Retina (tissue), 1 donor: ENCODE results near the gene RTN4.
A peak's percentile ranks its signal among the peaks of the same experiment; 100 is the strongest.
"Not testable (repeated sequence)": the region's sequence is repeated elsewhere in the genome, so short reads cannot be mapped to it uniquely, and the experiment has no call there.

Source experiments
- DNase-seq: peaks from one replicate; pipeline ENCODE4 v3.0.0-alpha.2; 2016

RTN4 gene

GRCh38 chr2:55050100-55050994 lies at the start of gene RTN4:
RTN4 (minus strand) TSS chr2:55050451; CDS start chr2:55050300, 151 bp downstream.
- peak; percentile 98 for DNase-seq

GRCh38 chr2:55099493-55099877 lies 49.2 kb upstream of the RTN4 start:
- no peak for DNase-seq

GRCh38 chr2:55097461-55098410 lies 47.5 kb upstream of the RTN4 start:
- peak; percentile 63 for DNase-seq

DNA sequence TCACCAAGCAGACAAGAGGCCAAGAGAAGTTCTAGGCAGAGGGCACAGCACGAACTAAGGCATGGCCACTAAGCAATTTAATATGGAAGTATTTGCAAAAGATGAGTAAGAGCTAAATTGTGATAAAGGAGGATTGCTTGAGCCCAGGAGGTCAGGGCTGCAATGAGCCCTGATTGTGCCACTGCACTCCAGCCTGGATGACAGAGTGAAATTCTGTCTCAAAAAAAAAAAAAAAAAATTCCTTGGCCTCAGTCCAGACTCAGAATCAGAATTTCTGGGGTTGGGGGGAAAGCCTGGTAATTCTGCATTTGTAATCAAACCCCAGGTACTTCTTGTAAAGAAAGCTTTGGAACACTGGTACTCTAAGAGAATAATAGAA lies 46.8 kb upstream of the RTN4 start:
- DNase-seq = peak; percentile 9

- DNase-seq = no peak
These were observed 46.3 kb upstream of the RTN4 start for GRCh38 chr2:55096586-55096985.

GRCh38 chr2:55093381-55093780 lies 43.1 kb upstream of the RTN4 start:
- no peak for DNase-seq

- no peak for DNase-seq
These were observed 42.2 kb upstream of the RTN4 start for GRCh38 chr2:55092439-55092838.

GRCh38 chr2:55091681-55092080 lies 41.4 kb upstream of the RTN4 start:
- not testable (repeated sequence) for DNase-seq

DNA sequence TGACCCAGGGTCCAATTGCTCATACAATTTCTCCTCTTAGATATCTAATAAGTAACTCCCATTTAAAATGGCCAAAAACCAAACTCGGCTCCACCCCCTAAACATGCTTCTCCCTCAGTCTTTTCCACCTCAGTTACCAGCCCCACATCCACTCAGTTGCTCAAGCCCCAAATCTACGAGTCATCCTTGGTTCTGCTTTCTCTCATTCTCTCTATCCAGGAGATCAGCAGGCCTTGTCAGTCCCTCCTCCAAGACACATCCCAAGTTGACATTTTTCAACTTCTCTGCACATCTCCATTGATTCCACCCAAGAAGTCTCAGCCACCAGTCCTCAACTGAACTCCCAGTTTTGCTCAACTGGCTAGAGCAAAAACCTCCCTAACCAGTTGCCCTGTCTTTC lies 40.5 kb upstream of the RTN4 start:
- no peak for DNase-seq

GRCh38 chr2:55089726-55090125 lies 39.5 kb upstream of the RTN4 start:
- no peak for DNase-seq

GRCh38 chr2:55088400-55088799 lies 38.1 kb upstream of the RTN4 start:
- no peak for DNase-seq

- no peak for DNase-seq
These were observed 37.7 kb upstream of the RTN4 start for GRCh38 chr2:55087936-55088335.

GRCh38 chr2:55087501-55087900 lies 37.2 kb upstream of the RTN4 start:
- DNase-seq = no peak

GRCh38 chr2:55085113-55086040 lies 35.1 kb upstream of the RTN4 start:
- DNase-seq = no peak

DNA sequence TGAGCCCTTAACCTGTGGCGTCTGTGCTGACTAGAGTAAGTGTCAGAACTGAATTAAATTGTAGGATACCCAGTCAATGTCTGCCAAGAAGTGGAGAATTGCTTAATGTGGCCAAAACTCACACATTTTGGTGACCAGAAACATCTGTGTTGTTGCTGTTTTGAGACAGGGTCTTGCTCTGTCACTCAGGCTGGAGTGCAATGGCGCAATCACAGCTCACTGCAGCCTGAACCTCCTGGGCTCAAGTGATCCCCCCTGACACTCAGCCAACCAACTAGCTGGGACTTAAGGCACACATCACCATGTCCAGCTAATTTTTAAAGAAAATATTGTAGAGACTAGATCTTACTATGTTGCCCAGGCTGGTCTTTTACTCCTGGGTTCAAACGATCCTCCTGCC lies 34.4 kb upstream of the RTN4 start:
- DNase-seq = no peak

DNA sequence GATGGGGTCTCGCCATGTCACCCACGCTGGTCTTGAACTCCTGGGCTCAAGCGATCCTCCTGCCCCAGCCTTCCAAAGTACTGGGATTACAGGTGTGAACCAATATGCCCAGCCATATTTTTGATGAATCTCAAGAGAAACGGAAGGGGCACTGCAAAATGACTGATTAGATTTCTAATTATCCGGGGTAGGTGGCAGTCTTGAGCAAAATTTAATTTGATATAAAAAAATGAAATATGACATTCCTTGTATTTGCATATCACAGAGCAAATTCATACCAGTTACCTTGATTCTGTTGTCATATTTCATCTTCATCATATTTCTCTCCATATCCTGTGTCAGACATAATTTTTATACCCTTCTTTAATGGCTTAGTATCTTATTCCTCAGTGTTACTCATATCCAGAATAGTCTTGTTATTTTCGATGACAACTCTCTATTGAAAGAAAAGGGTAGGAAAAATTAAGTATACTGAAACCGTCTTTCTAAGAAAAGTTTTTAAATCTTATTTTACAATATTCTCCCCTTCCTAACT lies 30.0 kb upstream of the RTN4 start:
- no peak for DNase-seq

DNA sequence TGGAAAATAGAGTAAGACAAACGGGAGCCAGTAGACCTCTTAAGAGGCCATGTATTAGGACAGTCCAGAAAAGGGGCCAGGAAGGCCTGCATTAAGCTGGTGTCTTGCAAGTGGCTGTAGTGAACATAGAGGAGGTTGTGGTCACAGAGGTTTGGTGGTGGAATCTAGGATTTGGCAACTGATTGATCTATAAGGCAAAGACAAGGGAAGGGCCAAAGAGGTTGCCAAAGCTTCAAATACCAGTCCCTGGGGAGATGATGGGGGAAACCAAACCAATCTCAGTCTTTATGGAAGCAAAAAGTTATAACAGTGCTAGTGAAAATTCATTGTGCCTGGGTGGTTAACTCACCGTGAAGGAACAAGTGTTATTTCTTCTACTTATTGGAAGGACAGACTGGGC lies 28.7 kb upstream of the RTN4 start:
- DNase-seq = no peak

DNA sequence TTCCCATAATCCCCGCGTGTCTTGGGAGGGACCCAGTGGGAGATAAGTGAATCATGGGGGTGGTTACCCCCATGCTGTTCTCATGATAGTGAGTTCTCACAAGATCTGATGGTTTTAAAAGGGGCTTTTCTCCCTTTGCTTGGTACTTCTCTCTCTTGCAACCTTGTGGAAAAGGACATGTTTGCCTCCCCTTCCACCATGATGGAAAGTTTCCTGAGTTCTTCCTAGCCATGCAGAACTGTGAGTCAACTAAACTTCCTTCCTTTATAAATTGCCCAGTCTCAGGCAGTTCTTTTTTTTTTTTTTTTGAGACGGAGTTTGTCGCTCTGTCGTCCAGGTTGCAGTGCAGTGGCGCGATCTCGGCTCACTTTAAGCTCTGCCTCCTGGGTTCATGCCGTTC lies 26.5 kb upstream of the RTN4 start:
- DNase-seq = no peak

DNA sequence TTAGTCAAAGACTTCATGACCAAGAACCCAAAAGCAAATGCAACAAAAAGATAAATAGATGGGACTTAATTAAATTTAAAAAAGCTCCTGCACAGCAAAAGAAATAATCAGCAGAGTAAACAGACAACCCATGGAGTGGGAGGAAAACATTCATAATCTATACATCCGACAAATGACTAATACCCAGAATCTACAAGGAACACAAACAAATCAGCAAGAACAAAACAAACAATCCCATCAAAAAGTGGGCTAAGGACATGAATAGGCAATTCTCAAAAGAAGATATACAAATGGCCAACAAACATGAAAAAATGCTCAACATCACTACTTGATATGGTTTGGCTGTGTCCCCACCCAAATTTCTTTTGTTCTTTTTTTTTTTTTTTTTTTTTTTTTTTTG lies 25.8 kb upstream of the RTN4 start:
- DNase-seq = not testable (repeated sequence)

DNA sequence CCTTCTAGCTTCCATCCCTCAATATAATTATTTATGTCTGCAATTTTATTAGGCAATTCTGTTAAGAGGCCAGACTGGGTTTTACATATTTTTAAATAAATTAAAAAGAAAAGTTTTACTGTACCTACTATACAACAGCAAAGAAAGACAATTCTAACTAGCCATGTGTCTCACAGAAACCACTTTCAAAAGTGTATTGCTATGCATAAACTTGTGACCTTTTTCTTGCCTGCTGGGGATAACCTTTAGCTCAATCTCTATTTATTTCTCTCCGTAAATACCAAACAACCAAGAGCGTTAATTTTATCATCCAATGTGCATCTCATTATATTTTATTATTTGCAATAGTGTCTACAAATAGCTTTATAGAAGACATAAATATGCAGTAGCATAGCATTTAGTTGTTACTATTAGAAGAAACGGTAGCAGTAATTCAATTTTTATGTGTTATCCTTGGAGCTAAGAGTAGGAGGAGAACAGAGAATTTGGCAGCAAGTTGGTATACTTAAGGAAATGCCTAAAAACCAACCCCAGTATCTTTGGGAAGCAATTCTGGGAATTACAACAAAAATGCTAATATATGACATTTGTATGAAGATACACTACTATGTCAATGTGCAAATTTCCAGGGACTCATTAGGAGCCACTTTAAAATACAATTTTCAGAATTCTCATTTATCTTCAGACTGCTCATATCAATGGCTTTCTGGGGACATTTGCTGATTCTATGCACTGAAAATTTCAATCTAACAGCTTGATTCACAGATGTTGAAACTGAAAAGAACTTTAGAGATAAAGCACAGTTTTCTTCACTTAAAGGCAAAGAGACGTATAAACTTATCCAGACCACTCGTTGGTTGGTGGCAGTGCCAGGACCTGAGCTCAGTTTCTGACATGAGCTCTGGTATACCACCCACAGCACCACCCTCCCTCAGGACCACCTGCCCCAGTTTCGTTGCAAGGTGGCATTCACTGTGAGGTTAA lies 23.0 kb upstream of the RTN4 start:
- DNase-seq = no peak

- no peak for DNase-seq
These were observed 13.6 kb upstream of the RTN4 start for GRCh38 chr2:55063713-55064323.
